Astrocyte (in vitro differentiated cells and primary cell): Measurements from ENCODE around the gene C2CD2.

Experiments
- EZH2 ChIP-seq: IDR thresholded peaks from 2 replicates; pipeline ENCODE4 v1.6.1; 2012; ENCODE audit warnings: mild to moderate bottlenecking, low read length, inconsistent platforms; ENCODE audit not compliant: insufficient read depth
- TF ChIP-seq, protein P1 (sequence below): IDR thresholded peaks from 2 replicates; pipeline ENCODE4 v1.5.1; 2011; ENCODE audit warnings: low read depth, mild to moderate bottlenecking, inconsistent platforms, low read length, moderate library complexity; ENCODE audit not compliant: insufficient read depth

DNA sequence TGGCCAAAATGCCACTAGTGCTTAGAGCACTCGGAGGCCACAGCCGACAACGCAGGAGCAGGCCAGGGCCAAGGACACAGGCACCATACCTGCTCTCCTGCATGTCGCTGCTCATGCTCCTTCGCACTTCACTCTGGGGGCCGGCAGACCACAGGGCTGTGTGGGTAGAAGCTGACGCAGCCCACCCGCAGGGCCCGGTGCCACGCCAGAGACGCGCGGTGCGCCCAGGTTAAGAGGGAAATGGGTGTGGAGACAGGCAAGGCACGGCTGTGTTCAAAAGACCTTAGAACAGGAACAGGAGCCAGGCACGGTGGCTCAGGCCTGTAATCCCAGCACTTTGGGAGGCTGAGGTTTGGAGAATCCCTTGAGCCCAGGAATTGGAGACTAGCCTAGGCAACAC, 61.1 kb downstream of the C2CD2 start:
- TF ChIP-seq, protein P1, sequence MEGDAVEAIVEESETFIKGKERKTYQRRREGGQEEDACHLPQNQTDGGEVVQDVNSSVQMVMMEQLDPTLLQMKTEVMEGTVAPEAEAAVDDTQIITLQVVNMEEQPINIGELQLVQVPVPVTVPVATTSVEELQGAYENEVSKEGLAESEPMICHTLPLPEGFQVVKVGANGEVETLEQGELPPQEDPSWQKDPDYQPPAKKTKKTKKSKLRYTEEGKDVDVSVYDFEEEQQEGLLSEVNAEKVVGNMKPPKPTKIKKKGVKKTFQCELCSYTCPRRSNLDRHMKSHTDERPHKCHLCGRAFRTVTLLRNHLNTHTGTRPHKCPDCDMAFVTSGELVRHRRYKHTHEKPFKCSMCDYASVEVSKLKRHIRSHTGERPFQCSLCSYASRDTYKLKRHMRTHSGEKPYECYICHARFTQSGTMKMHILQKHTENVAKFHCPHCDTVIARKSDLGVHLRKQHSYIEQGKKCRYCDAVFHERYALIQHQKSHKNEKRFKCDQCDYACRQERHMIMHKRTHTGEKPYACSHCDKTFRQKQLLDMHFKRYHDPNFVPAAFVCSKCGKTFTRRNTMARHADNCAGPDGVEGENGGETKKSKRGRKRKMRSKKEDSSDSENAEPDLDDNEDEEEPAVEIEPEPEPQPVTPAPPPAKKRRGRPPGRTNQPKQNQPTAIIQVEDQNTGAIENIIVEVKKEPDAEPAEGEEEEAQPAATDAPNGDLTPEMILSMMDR = no peak
- no peak for TF ChIP-seq EZH2
